Cardiac muscle cell (in vitro differentiated cells and primary cell): Measurements from ENCODE around the gene MT1H. TPM values are rescaled to one million over a fixed set of nuclear protein-coding genes. Genes with fewer than 3 reads are reported as not detected.

Experiments used
- DNase-seq, 2 donors: peaks; one replicate each; pipeline versions ENCODE4 v3.0.0 to v3.0.0-alpha.2; 2010 to 2017; ENCODE audit warnings: low read depth in 1 of 2, low spot score in 1 of 2
- H3K27ac ChIP-seq: fragments of 200-600 bp; sonication (generic); 2 replicates; pipeline ENCODE4 v1.5.1; 2016
- H3K27me3 ChIP-seq: fragments of 200-600 bp; sonication (generic); 2 replicates; pipeline ENCODE4 v1.6.0; 2016; ENCODE audit warnings: control low read depth
- H3K36me3 ChIP-seq: fragments of 200-600 bp; sonication (generic); 2 replicates; pipeline ENCODE4 v1.5.1; 2016; ENCODE audit warnings: control low read depth
- H3K4me1 ChIP-seq: fragments of 200-600 bp; sonication (generic); 2 replicates; pipeline ENCODE4 v1.8.1; 2017; ENCODE audit warnings: low read depth, mild to moderate bottlenecking, mixed run types
- H3K4me3 ChIP-seq: fragments of 200-600 bp; sonication (generic); 2 replicates; pipeline ENCODE4 v1.5.1; 2016; ENCODE audit warnings: mild to moderate bottlenecking
- H3K9me3 ChIP-seq: fragments of 200-600 bp; sonication (generic); 2 replicates; pipeline ENCODE4 v1.5.1; 2017; ENCODE audit warnings: low read depth, mild to moderate bottlenecking, control low read depth
- CTCF ChIP-seq: IDR thresholded peaks from 2 replicates; pipeline ENCODE4 v1.5.1; 2012; ENCODE audit warnings: low read depth, mild to moderate bottlenecking, low read length
- polyA plus RNA-seq: library from polyadenylated mRNA; unstranded; fragments of >200 nt; fragmentation: Nextera tagmentation; extraction: Ambion mirVana; gene quantifications from 2 replicates; pipeline ENCODE4 v1.2.1, GENCODE V29; 2016
- total RNA-seq: library from RNA; depleted of rRNA; stranded (reverse); fragments of >200 nt; gene quantifications from 2 replicates; pipeline ENCODE4 v1.2.3, GENCODE V29; 2016

Gene MT1H
- total and polyA plus RNA-seq, 2 experiments from 2014 or later, result not detected

DNA sequence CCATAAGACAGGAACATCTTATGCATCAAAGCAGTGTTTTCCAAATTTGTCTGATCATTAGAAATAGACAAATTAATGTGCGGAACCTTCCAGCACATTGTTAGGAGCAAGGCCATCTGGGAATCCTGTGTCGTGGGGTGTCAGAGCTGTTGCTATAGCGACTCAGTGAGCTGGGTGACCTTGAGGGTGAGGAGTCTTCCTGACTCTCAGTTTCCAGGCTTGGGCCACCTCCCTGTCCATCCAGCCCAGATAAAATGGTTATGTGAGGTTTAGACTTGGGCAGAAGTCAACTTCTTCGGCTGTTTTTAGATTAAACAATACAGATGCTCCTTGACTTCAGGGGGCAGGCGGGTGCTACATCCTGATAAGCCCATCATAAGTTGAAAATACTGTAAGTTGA, 33.2 kb downstream of the MT1H start:
- H3K27me3 ChIP-seq, result no peaks in the 10 kb centered on the region
- no peaks in the 10 kb centered on the region for H3K36me3 ChIP-seq
- no peaks in the 10 kb centered on the region for H3K9me3 ChIP-seq
- TF ChIP-seq CTCF, result no peak
- no peak overlapping the region for H3K27ac ChIP-seq
- no peaks in the 10 kb centered on the region for H3K4me1 ChIP-seq
- H3K4me3 ChIP-seq, result no peak overlapping the region
- DNase-seq, result no peak

GRCh38 chr16:56708525-56709442, 39.2 kb downstream of the MT1H start:
- Histone ChIP-seq H3K4me3 (no peak overlapping the region), H3K27ac (no peak overlapping the region), H3K4me1 (no peaks in the 10 kb centered on the region), H3K27me3 (no peaks in the 10 kb centered on the region), H3K36me3 (no peaks in the 10 kb centered on the region), H3K9me3 (no peaks in the 10 kb centered on the region)
- TF ChIP-seq CTCF, result no peak
- no peak for DNase-seq

GRCh38 chr16:56709443-56710040, 39.9 kb downstream of the MT1H start:
- Histone ChIP-seq H3K27me3 (no peaks in the 10 kb centered on the region), H3K27ac (no peak overlapping the region), H3K9me3 (no peaks in the 10 kb centered on the region), H3K4me3 (no peak overlapping the region), H3K36me3 (no peaks in the 10 kb centered on the region), H3K4me1 (no peaks in the 10 kb centered on the region)
- no peak for TF ChIP-seq CTCF
- DNase-seq, result no peak

- no peak overlapping the region for H3K27ac ChIP-seq
- no peak overlapping the region for H3K4me3 ChIP-seq
- TF ChIP-seq CTCF, result no peak
- no peaks in the 10 kb centered on the region for H3K36me3 ChIP-seq
- DNase-seq, result no peak
- H3K9me3 ChIP-seq, result no peaks in the 10 kb centered on the region
- no peaks in the 10 kb centered on the region for H3K4me1 ChIP-seq
- no peaks in the 10 kb centered on the region for H3K27me3 ChIP-seq
These were observed 40.6 kb downstream of the MT1H start for GRCh38 chr16:56710181-56710737.

DNA sequence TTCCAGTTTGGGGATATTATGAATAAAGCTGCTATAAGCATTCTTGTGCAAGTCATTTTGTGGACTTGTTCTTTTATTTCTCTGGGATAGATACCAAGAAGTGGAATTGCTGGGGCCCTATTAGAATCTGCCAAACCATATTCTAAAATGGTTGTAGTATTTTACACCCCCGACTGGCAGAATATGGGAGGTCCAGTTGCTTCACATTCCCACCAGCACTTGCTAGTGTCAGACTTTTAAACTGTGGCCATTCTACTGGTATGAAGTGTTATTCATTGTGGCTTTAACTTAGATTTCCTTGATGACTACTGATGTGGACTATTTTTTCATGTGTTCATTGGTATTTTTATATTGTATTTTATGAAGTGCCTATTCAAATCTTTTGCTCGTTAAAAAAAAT, 42.2 kb downstream of the MT1H start:
- H3K9me3 ChIP-seq, result no peaks in the 10 kb centered on the region
- DNase-seq, result no peak
- H3K27ac ChIP-seq, result no peak overlapping the region
- H3K4me3 ChIP-seq, result no peak overlapping the region
- no peak for TF ChIP-seq CTCF
- H3K4me1 ChIP-seq, result no peaks in the 10 kb centered on the region
- no peaks in the 10 kb centered on the region for H3K36me3 ChIP-seq
- no peaks in the 10 kb centered on the region for H3K27me3 ChIP-seq
